IPS-20b (cell line): ENCODE data around the gene GYG2.
"Not testable (repeated sequence)": the region's sequence is repeated elsewhere in the genome, so short reads cannot be mapped to it uniquely, and the experiment has no call there.

Experiments used
- H3K27ac ChIP-seq: one replicate; pipeline ENCODE4 v1.5.1; 2013; ENCODE audit warnings: low read length
- H3K27me3 ChIP-seq: 2 replicates; pipeline ENCODE4 v1.6.1; 2013; ENCODE audit warnings: mild to moderate bottlenecking, low read length, inconsistent platforms; ENCODE audit not compliant: insufficient read depth
- H3K36me3 ChIP-seq: 2 replicates; pipeline ENCODE4 v1.6.1; 2013; ENCODE audit warnings: low read depth, mild to moderate bottlenecking, inconsistent platforms, low read length, moderate library complexity; ENCODE audit not compliant: insufficient read depth
- H3K4me1 ChIP-seq: 2 replicates; pipeline ENCODE4 v1.6.1; 2013; ENCODE audit warnings: mild to moderate bottlenecking, control low read depth, inconsistent platforms, low read length, moderate library complexity; ENCODE audit not compliant: insufficient read depth
- H3K4me3 ChIP-seq: 2 replicates; pipeline ENCODE4 v1.5.1; 2013; ENCODE audit warnings: mild to moderate bottlenecking, low read length, inconsistent platforms
- H3K9ac ChIP-seq: 2 replicates; pipeline ENCODE4 v1.6.1; 2013; ENCODE audit warnings: low read depth, mild to moderate bottlenecking, inconsistent platforms, low read length, moderate library complexity
- H3K9me3 ChIP-seq: 2 replicates; pipeline ENCODE4 v1.6.1; 2013; ENCODE audit warnings: mild to moderate bottlenecking, low read depth, low read length, inconsistent platforms; ENCODE audit not compliant: insufficient read depth

GYG2 gene

DNA sequence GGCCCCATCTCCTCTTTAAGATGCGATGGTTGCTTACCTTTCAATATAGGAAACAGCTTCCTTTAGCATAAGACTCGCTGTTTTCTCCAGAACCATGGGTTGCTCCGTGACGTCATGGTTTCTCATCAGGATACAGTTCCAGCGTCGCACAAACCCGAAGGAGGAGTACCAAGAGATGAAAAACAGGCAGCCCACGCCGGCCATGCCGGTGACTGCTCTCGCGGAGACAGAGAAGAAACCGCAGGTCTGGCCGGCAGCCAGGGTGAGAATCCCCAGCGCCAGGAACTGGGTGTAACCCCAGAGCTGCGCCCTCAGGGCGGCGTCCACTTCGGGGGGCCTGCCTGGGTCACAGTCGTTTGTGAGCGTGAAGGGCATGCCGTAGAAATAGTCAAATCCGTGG is 89.0 kb downstream of the GYG2 start:
- no peak overlapping the region for H3K27ac ChIP-seq
- H3K9ac ChIP-seq: no peak overlapping the region
- no peaks in the 10 kb centered on the region for H3K9me3 ChIP-seq
- no peak overlapping the region for H3K4me3 ChIP-seq
- H3K27me3 ChIP-seq: no peaks in the 10 kb centered on the region
- peaks cover 10% of the 10 kb centered on the region; the same call in 1 of the 2 replicates for H3K4me1 ChIP-seq
- no peaks in the 10 kb centered on the region for H3K36me3 ChIP-seq

GRCh38 chrX:2921193-2921592 is 92.5 kb downstream of the GYG2 start:
- Histone ChIP-seq H3K27me3 (no peaks in the 10 kb centered on the region), H3K4me3 (no peak overlapping the region), H3K36me3 (no peaks in the 10 kb centered on the region), H3K9me3 (no peaks in the 10 kb centered on the region), H3K9ac (no peak overlapping the region), H3K4me1 (no peaks in the 10 kb centered on the region), H3K27ac (no peak overlapping the region)

GRCh38 chrX:2921750-2922149 is 93.0 kb downstream of the GYG2 start:
- H3K27ac ChIP-seq: no peak overlapping the region
- H3K27me3 ChIP-seq: no peaks in the 10 kb centered on the region
- no peaks in the 10 kb centered on the region for H3K4me1 ChIP-seq
- H3K36me3 ChIP-seq: no peaks in the 10 kb centered on the region
- no peak overlapping the region for H3K4me3 ChIP-seq
- no peaks in the 10 kb centered on the region for H3K9me3 ChIP-seq
- no peak overlapping the region for H3K9ac ChIP-seq

GRCh38 chrX:2924151-2924550 is 95.4 kb downstream of the GYG2 start:
- Histone ChIP-seq H3K27ac (no peak overlapping the region), H3K27me3 (no peaks in the 10 kb centered on the region), H3K36me3 (no peaks in the 10 kb centered on the region), H3K4me1 (no peaks in the 10 kb centered on the region), H3K9ac (no peak overlapping the region), H3K4me3 (no peak overlapping the region), H3K9me3 (no peaks in the 10 kb centered on the region)

DNA sequence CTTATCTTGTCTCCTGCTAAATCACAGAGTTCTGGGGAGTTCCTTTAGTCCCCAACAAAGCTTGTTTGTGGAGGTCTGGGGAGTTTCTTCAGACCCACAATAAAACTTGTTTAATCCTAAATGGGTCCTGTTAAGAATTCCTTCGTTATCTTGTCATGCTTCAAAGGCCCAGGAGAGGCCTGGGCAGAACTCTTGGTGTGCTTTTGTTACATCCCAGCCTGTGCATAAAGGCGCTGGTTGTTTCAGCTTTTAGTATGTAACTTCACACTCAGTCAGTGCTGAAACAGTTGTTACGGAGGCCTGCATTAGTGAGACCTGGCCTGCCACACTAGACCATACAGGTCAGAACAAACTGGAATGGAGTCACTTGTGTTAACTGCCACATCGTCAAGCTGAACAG is 97.5 kb downstream of the GYG2 start:
- H3K9ac ChIP-seq: not testable (repeated sequence)

DNA sequence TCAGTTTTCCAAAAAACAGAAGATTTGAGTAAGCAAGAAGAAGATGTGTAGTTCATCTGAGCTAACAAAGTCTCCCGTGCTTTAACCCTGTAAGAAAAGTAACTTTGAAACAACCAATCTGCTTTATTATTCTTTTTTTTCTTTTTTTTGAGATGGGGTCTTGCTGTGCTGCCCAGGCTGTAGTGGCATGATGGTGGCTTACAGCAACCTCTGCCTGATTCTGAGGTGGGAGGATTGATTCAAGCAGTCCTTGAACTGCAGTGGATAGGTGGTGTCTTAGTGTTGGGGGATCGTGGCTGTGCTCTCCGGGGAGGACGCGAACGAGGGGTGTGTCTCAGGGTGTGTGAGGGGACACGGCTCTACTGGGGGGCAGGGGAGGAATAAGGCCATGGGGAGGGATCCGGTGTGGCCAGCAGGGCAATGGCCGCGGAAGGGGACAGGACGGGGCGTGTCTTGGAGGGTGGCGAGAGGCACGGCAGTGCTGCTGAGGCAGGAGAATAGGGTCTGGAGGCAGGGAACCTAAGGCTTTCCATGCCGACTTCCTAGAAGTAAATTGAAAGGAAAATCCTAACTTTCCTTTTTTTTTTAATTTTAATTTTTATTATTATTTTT is 98.0 kb downstream of the GYG2 start:
- H3K4me3 ChIP-seq: no peak overlapping the region
- no peaks in the 10 kb centered on the region for H3K36me3 ChIP-seq
- no peak overlapping the region for H3K9ac ChIP-seq
- H3K9me3 ChIP-seq: no peaks in the 10 kb centered on the region
- peaks cover 7% of the 10 kb centered on the region; the same call in 1 of the 2 replicates for H3K4me1 ChIP-seq
- no peaks in the 10 kb centered on the region for H3K27me3 ChIP-seq
- no peak overlapping the region for H3K27ac ChIP-seq

More for the DNA sequence above, 97.5 kb downstream of the GYG2 start:
- H3K9me3 ChIP-seq, H3K36me3 ChIP-seq, H3K4me1 ChIP-seq, H3K4me3 ChIP-seq, H3K27ac ChIP-seq, H3K27me3 ChIP-seq: not testable (repeated sequence)

DNA sequence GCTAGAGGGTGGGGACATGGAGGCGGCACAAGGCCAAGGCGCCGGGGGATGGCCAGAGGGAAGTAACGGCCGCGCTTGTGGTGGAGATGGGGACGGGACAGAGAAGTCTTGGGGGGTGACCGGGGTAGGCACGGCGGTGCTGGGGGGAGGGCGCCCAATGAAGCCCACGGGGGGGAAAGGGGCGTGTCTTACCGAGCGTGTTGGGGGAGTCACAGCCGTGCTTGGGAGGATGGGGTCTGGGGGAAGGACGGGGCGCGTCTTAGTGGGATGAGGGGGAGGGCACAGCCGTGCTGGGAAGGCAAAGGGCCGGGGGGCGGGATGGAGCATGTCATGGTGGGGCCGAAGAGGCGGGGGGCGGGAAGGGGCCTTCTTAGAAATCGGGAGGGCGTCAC is 99.5 kb downstream of the GYG2 start:
- peak overlapping the region; percentile 80; the same call in 1 of the 2 replicates for H3K9ac ChIP-seq
- H3K9me3 ChIP-seq: no peaks in the 10 kb centered on the region
- no peak overlapping the region for H3K27ac ChIP-seq
- H3K4me1 ChIP-seq: peaks cover 7% of the 10 kb centered on the region; the same call in 1 of the 2 replicates
- H3K4me3 ChIP-seq: peak overlapping the region; percentile 64; the same call in 1 of the 2 replicates
- no peaks in the 10 kb centered on the region for H3K36me3 ChIP-seq
- H3K27me3 ChIP-seq: no peaks in the 10 kb centered on the region

- Histone ChIP-seq H3K9me3 (no peaks in the 10 kb centered on the region), H3K27me3 (no peaks in the 10 kb centered on the region), H3K9ac (peak within 1 kb of the TSS; percentile 82), H3K36me3 (no peaks in the 10 kb centered on the region), H3K27ac (peak within 1 kb of the TSS; percentile 71), H3K4me1 (peaks cover 7% of the 10 kb centered on the region; the same call in 1 of the 2 replicates), H3K4me3 (peak within 1 kb of the TSS; percentile 65; the same call in 1 of the 2 replicates)
Measured at GRCh38 chrX:2928583-2929434, 100.1 kb downstream of the GYG2 start, which contains the start of gene ARSD. ARSD (minus strand) TSS chrX:2929339; CDS start chrX:2929275, 64 bp downstream.

GRCh38 chrX:2931155-2931554 is 102.4 kb downstream of the GYG2 start:
- no peaks in the 10 kb centered on the region for H3K27me3 ChIP-seq
- peak overlapping the region; percentile 20; the same call in 1 of the 2 replicates for H3K9ac ChIP-seq
- no peak overlapping the region; the same call in 1 of the 2 replicates for H3K4me3 ChIP-seq
- H3K9me3 ChIP-seq: no peaks in the 10 kb centered on the region
- peaks cover 7% of the 10 kb centered on the region; the same call in 1 of the 2 replicates for H3K4me1 ChIP-seq
- H3K36me3 ChIP-seq: no peaks in the 10 kb centered on the region
- peak overlapping the region; percentile 14 for H3K27ac ChIP-seq

- Histone ChIP-seq H3K9ac (peak overlapping the region; percentile 20; the same call in 1 of the 2 replicates), H3K9me3 (no peaks in the 10 kb centered on the region), H3K27me3 (no peaks in the 10 kb centered on the region), H3K4me1 (peaks cover 7% of the 10 kb centered on the region; the same call in 1 of the 2 replicates), H3K36me3 (no peaks in the 10 kb centered on the region), H3K4me3 (no peak overlapping the region; the same call in 1 of the 2 replicates), H3K27ac (no peak overlapping the region)
Measured at GRCh38 chrX:2931612-2932011, 102.9 kb downstream of the GYG2 start.
